Fibroblast of skin of back (primary cell): ENCODE results near the gene L1CAM.
"Not testable (repeated sequence)": the region's sequence is repeated elsewhere in the genome, so short reads cannot be mapped to it uniquely, and the experiment has no call there.

ENCODE experiments used
- DNase-seq: peaks from one replicate; pipeline ENCODE4 v3.0.0-alpha.2; 2013

Gene L1CAM

GRCh38 chrX:153828723-153829548 is 57.0 kb downstream of the L1CAM start:
- DNase-seq, result peak; percentile 64

- DNase-seq, result no peak
Observed at GRCh38 chrX:153828308-153828707, 57.7 kb downstream of the L1CAM start.

DNA sequence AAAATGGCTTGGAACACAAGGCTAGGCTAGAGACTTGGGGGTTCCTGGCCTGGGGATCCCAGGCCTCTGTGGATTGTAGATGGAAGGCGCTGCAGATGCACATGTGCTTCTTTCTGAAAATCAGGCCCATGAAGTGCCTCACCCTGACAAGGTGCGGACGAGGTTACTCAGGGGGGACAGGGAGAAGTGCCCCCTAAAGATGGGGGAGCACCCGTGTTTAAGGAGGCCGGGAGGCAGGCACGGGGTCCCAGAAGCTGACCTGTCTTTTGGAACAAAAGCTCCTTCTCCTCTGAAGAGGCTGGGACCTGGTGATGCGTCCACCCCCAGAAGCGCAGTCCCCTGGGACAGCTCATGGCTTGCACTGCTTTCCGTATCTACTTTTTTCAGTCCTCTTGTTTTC is 58.1 kb downstream of the L1CAM start:
- DNase-seq, result no peak

DNA sequence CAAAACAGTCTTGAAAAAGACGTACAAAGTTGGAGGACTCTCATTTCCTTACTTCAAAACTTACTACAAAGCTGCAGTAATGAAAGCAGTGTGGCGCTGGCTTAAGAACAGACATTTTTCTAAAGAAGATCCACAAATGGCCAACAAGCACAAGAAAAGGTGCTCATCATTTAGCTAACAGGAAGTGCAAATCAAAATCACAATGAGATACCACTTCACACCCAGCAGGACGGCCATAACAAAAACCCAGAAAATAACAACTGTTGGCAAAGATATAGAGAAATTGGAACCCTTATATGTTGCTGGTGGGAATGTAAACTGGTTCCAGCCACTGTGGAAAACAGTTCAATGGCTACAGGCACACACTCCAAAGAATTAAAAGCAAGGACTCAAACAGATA is 59.0 kb downstream of the L1CAM start:
- no peak for DNase-seq

- no peak for DNase-seq
Observed at GRCh38 chrX:153825042-153825441, 60.9 kb downstream of the L1CAM start.

DNA sequence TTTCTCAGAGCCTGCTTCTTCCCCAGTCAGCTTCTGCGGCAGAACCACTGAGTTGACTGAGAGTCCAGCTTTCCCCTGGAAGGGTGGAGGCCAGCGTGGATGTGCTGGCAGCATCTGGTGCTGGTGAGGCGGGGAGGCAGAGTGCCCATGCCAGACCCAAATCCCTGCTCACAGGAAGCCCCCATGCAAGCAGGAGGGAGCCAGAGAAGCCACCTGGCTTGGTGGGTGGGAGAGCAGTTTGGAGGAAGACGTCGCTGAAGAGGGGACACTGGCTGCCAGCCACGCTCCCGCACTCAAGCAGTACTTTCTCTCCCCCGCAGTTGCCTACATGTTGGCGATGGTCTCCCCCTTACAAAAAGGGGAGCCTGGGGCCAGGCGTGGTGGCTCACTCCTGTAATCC is 61.6 kb downstream of the L1CAM start:
- no peak for DNase-seq

- no peak for DNase-seq
Observed at GRCh38 chrX:153821066-153821465, 64.9 kb downstream of the L1CAM start.

- DNase-seq, result no peak
Observed at GRCh38 chrX:153820601-153821000, 65.4 kb downstream of the L1CAM start.

GRCh38 chrX:153819384-153820040 is 66.5 kb downstream of the L1CAM start:
- no peak for DNase-seq

DNA sequence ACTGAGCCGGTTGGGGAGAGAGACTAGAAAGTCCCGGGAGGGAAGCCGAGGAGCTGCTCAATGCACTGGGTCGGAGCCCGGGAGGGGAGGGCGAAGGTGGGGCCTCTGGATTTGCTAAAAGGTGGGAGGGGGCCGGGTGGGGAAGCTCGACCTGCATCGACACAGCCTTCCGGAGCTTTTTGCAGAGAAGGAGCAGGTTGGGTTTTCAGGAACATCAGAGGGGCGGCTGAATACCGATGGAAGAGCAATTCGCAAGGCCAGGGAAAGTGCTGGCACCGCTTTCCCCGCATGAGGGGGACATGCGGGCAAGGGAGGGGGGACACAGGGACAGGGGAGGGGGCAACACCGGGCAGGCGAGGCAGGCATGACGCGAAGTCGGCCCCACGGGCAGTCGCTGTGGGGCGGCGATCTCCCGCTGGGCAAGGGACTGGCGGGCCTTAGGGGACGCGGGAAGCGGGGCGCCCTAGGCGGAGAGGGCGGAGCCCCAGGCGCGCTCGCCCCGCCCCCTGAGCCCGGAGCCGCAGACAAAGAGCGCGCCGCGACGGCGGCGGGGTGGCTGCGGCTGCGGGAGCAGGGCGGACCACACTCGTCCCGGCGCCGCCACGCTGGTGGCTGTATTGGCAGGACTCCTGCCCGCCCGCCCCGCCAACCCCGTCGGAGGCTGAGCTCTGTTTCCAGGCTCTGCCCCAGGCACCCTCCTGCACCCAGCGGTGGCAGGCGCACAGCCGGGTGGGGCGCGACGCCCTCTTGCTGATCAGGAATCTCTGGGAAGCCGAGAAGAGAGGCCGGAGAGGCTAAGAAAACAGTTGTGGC is 67.2 kb downstream of the L1CAM start:
- DNase-seq, result peak; percentile 34

- not testable (repeated sequence) for DNase-seq
Observed at GRCh38 chrX:153818064-153818463, 67.9 kb downstream of the L1CAM start.

DNA sequence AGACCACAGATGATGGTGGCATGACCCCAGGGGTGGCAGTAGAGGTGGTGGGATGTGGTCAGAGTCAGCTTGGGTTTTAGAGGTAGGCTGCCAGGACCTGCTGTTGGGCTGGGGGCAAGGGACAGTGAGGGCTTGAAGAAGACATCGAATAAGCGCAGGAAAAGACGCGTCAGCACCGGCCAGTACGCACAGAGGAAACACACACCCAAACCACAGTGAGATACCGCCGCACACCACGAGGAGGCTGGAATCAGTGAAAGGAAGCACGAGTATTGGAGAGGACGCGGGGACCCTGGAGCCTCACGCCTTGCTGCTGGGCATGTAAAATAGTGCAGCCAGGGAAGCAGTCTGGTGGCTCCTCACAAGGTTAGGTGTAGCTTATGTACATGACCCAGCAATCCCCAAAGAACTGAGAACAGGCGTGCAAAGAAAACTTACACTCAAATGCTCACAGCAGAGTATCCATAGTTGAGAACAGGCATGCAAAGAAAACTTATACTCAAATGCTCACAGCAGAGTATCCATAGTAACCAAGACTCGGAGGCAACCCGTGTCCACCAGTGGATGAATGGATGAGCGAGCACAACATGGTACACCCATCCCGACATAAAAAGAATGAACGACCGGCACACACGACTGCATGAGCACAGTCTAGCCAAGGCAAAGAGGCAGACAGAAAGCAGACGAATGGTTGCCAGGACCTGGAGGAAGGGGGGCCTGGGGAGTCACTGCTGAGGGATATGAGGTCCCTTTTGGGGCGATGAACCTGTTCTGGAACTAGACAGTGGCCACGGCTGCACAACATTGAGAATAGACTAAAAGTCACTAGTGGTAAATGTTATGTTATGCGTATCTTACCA is 68.9 kb downstream of the L1CAM start:
- no peak for DNase-seq

- no peak for DNase-seq
Observed at GRCh38 chrX:153814591-153815315, 71.2 kb downstream of the L1CAM start.

DNA sequence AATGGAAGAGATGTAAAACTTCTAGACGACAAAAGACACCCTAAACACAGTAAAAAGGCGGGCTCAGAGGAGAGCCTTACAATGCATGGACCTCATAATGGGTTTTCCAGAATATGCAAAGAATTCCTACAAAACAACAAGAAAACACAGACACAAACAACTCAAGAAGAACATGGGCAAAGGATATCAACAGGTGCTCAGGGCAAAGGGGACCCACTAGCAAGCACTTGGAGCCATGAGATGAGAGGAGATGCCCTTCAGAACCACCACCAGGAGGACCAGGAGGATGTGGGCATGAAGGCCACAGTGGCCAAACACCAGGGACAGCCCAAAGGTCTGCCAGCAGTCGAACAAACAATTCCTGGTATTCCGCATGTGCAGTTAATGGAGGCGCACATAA is 72.8 kb downstream of the L1CAM start:
- no peak for DNase-seq

GRCh38 chrX:153812220-153812619 is 73.8 kb downstream of the L1CAM start:
- DNase-seq, result no peak
